Omental fat pad (tissue), 4 donors: ENCODE measurements around the gene PLD1. TPM values are rescaled to one million over a fixed set of nuclear protein-coding genes. Genes with fewer than 3 reads are reported as not detected.

Experiments
- ATAC-seq: fragments of 150-250 bp; one replicate; pipeline ENCODE4 v1.9.1; 2016; ENCODE audit warnings: mild to moderate bottlenecking, moderate library complexity; ENCODE audit not compliant: low FRiP score
- DNase-seq: peaks from one replicate; pipeline ENCODE4 v3.0.0-alpha.2; 2019; ENCODE audit warnings: low spot score
- total RNA-seq, 4 donors: library from RNA; depleted of rRNA; stranded (reverse); fragments of >200 nt; gene quantifications; one replicate each; pipeline ENCODE4 v1.1.0, GENCODE V29; 2016
- TF ChIP-seq, protein P1 (sequence below), 3 donors: fragments of 450-650 bp; IDR thresholded peaks; one replicate each; pipeline ENCODE4 v1.5.1; 2016 to 2017; ENCODE audit warnings: antibody characterized with exemption in 3 of 3, mild to moderate bottlenecking in 3 of 3, moderate library complexity in 2 of 3

The PLD1 gene
- total RNA-seq, 4 donors from 2014 or later = 9.7 to 73.3 (median 33.2) TPM

DNA sequence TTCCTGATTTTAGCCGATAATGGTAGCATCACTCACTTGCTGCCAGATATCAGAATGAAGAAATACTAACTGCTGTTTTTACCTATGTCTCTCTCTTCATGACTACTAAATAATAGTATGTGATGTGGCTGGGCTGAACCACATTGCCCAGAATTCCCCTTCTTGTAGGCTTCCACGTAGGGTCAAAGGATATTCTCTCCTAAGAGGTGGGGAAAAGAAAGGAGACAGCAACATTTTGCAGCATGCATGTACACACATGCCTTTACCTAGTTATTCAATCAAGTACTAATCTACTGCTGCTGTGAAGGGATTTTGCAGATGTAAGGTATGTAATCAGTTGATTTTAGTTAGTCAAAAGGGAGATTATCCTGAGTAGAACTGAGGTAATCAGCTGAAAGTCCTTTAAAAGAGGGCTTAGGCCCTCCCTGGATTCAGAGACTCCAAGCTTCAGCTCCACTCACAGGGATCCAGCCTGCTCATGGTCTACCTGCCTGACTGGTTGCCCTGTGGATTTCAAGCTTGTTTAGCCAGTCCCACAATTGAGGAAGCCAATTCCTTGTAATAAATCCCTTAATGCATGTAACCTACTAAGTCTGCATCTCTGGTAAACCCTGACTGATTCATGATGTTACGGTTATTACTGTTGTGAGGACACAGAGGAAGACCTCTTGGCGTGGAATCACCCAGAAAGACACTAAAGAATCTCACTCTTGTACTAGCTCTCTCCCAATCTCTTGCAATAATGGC is 20.4 kb downstream of the PLD1 start:
- TF ChIP-seq, protein P1, sequence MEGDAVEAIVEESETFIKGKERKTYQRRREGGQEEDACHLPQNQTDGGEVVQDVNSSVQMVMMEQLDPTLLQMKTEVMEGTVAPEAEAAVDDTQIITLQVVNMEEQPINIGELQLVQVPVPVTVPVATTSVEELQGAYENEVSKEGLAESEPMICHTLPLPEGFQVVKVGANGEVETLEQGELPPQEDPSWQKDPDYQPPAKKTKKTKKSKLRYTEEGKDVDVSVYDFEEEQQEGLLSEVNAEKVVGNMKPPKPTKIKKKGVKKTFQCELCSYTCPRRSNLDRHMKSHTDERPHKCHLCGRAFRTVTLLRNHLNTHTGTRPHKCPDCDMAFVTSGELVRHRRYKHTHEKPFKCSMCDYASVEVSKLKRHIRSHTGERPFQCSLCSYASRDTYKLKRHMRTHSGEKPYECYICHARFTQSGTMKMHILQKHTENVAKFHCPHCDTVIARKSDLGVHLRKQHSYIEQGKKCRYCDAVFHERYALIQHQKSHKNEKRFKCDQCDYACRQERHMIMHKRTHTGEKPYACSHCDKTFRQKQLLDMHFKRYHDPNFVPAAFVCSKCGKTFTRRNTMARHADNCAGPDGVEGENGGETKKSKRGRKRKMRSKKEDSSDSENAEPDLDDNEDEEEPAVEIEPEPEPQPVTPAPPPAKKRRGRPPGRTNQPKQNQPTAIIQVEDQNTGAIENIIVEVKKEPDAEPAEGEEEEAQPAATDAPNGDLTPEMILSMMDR (IDR thresholded peaks at IDR 0.05) = no peak
- DNase-seq (no peak), ATAC-seq (no peak)

DNA sequence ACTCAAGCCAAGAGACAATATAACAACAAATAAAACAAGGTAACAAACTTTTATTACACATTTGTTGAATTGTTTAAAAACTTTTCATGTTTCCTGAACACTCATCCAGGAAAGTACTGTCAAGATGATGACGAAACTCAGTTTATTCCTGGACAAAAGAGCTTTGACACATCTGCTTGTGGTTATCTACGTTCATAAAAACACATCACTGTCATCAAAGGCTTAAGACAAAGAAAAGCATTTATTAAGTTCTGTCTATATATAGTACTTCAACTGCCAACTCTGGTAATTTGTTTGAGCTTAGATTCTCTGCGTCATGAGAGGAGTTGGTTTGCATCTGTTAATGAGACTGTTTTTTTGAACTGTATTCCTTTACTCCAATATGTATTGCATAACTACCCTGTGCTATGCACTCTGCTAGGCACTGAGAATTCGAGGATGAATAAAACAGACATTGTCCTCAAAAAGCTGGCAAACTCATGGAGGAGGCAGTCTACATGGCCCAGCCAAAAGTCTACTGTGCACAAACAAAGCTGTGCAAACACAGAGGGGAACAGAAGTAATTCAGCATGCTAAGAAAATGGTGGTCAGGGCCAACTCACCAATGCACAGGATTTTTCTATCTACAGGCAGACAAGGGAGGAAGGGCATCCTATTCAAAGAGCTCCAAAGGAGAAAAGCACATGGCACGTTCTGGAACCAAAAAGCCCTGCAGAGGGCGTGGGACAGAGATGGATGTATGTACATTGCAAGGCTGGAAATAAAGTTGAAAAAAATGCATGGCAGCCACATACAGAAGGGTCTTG is 21.5 kb downstream of the PLD1 start:
- DNase-seq = no peak
- no peak for ATAC-seq
- TF ChIP-seq, protein P1 (IDR thresholded peaks at IDR 0.05) = no peak

DNA sequence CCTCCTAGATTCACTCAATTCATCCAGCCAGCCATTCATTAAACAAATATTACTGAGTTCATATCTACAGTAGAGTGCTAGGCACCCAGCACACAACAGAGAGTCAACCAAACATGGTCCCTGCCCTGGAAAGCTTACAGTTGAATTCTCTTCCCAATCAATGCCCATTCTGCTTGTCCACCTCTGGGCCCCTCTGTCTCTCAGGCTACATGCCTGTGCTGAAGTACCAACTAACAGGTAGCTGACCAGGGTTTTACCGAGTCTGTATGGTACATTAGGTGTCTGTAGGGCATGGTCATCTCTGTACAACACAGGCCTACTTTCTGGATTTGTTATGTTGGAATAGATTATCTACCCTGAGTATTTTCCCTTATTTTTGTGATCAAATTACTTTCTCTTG is 23.3 kb downstream of the PLD1 start:
- DNase-seq (no peak), ATAC-seq (no peak)
- TF ChIP-seq, protein P1 (IDR thresholded peaks at IDR 0.05) = no peak

DNA sequence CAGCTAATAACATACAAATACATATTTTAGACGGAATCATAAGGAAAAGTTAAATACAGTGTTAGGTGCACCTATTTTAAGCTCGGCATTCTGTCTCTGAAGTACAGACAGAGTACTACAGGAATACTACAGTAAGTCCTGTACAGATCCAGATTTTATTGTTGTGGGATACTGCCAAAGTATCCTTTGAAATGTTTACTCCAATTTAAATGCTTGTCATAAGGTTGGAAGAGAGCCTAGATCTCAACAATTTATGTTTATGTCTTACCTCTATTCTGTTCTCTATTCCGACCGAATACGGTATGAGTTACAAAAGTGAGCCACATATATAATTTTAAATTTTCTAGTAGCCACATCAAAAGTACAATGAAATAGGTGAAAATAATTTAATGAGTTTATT is 25.3 kb downstream of the PLD1 start:
- TF ChIP-seq, protein P1 (IDR thresholded peaks at IDR 0.05) = no peak
- ATAC-seq (no peak), DNase-seq (no peak)

DNA sequence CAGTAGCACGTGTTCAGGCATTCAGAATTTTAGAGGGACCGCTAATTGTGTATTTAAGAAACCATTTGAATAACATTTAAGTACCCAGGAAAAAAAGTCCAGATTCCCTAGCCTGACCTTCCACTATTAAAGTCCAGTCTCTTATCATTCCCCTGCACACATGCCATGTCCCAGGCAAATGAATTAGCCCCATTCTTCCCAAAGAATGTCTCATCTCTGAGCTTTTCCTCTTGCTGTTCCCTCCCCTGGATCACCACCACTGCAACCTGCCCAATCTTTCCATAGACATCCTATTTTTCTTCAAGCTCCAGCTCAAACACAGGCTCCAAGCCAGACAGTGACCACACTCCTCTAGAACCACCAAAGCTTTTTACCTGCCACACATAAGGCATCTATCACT is 25.9 kb downstream of the PLD1 start:
- no peak for DNase-seq
- ATAC-seq = no peak
- TF ChIP-seq, protein P1 (IDR thresholded peaks at IDR 0.05) = no peak

DNA sequence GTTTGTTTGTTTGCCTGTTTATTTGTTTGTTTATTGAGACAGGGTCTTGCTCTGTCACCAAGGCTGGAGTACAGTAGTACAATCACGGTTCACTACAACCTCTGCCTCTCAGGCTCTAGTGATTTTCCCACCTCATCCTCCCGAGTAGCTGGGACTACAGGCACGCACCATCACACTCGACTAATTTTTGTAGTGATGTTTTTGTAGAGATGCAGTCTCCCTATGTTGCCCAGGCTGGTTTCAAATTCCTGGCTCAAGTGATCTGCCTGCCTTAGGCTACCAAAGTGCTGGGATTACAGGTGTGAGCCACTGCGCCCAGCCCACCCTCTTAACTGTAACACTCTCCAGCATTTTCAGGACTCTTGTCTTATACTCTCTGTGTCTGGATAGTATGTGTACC is 26.7 kb downstream of the PLD1 start:
- TF ChIP-seq, protein P1 (IDR thresholded peaks at IDR 0.05) = no peak
- DNase-seq = no peak
- no peak for ATAC-seq
